Measurements from ENCODE around the gene MICB. TPM values are rescaled to one million over a fixed set of nuclear protein-coding genes. Genes with fewer than 3 reads are reported as not detected.
"Not testable (repeated sequence)": the region's sequence is repeated elsewhere in the genome, so short reads cannot be mapped to it uniquely, and the experiment has no call there.

The MICB gene
- 1 to 10 TPM in 4 of 6 experiments, under 1 TPM in 2; 0.48 to 2.0 (median 1.2) TPM for total RNA-seq
- long read RNA-seq: 0 reads

- Histone ChIP-seq H3K4me3 (peak within 1 kb of the TSS; percentile 47 to 57 (median 48)), H3K36me3 (no peaks in the 10 kb centered on the region), H3K9me3 (no peaks in the 10 kb centered on the region), H3K27me3 (no peaks in the 10 kb centered on the region), H3K4me1 (no peaks in the 10 kb centered on the region), H3K27ac (peak within 1 kb of the TSS in 1 of 3 donors; percentile 44)
- DNase-seq: peak; percentile 82 to 85 (median 85)
- intact Hi-C loops (cut with DNase I): no loop called here
- ATAC-seq: peak; percentile 76 to 82 (median 78)
- 2% methylated on average over 27 of the region's 64 CpGs for WGBS (ENCODE audit: insufficient coverage, low coverage, low lambda C conversion rate, missing lambda C conversion rate)
- TF ChIP-seq POLR2A (IDR thresholded peaks at IDR 0.05): peak; percentile 38
- no peak for TF ChIP-seq CTCF (IDR thresholded peaks at IDR 0.05)
Measured at GRCh38 chr6:31497531-31498476, at the start of gene MICB. MICB (plus strand) TSS chr6:31498145; CDS start chr6:31498194, 49 bp downstream.

GRCh38 chr6:31450751-31451150 is 47.2 kb upstream of the MICB start:
- H3K27me3 ChIP-seq: no peaks in the 10 kb centered on the region
- intact Hi-C loops (cut with DNase I): no loop called here
- no peaks in the 10 kb centered on the region for H3K36me3 ChIP-seq
- no peaks in the 10 kb centered on the region for H3K4me1 ChIP-seq
- DNase-seq (no peak), ATAC-seq (no peak)
- 60% methylated on average over 4 of the region's 4 CpGs for WGBS (ENCODE audit: insufficient coverage, low coverage, low lambda C conversion rate, missing lambda C conversion rate)
- H3K4me3 ChIP-seq: no peak overlapping the region
- TF ChIP-seq CTCF (IDR thresholded peaks at IDR 0.05) (no peak), POLR2A (IDR thresholded peaks at IDR 0.05) (no peak)
- no peak overlapping the region for H3K27ac ChIP-seq
- H3K9me3 ChIP-seq: no peaks in the 10 kb centered on the region

- intact Hi-C loops (cut with DNase I): no loop called here
- H3K4me1 ChIP-seq: no peaks in the 10 kb centered on the region
- ATAC-seq: no peak
Measured at GRCh38 chr6:31452859-31453258, 45.1 kb upstream of the MICB start.

GRCh38 chr6:31453259-31453658 is 44.7 kb upstream of the MICB start:
- Histone ChIP-seq H3K27me3 (no peaks in the 10 kb centered on the region), H3K4me1 (no peaks in the 10 kb centered on the region), H3K4me3 (no peak overlapping the region), H3K9me3 (no peaks in the 10 kb centered on the region), H3K36me3 (no peaks in the 10 kb centered on the region), H3K27ac (no peak overlapping the region)
- intact Hi-C loops (cut with DNase I): no loop called here
- TF ChIP-seq CTCF (IDR thresholded peaks at IDR 0.05) (no peak), POLR2A (IDR thresholded peaks at IDR 0.05) (no peak)
- DNase-seq (no peak), ATAC-seq (peak in 2 of 4 donors; percentile 28 to 60)
- 49% methylated on average over 2 of the region's 2 CpGs for WGBS (ENCODE audit: insufficient coverage, low coverage, low lambda C conversion rate, missing lambda C conversion rate)

More at GRCh38 chr6:31452859-31453258, 45.1 kb upstream of the MICB start:
- no peak for DNase-seq
- Histone ChIP-seq H3K4me3 (no peak overlapping the region), H3K27me3 (no peaks in the 10 kb centered on the region), H3K27ac (no peak overlapping the region), H3K36me3 (no peaks in the 10 kb centered on the region), H3K9me3 (no peaks in the 10 kb centered on the region)
- TF ChIP-seq CTCF (IDR thresholded peaks at IDR 0.05) (no peak), POLR2A (IDR thresholded peaks at IDR 0.05) (no peak)

GRCh38 chr6:31459864-31460263 is 38.1 kb upstream of the MICB start:
- intact Hi-C loops (cut with DNase I); H3K36me3 ChIP-seq; DNase-seq; ATAC-seq; H3K27me3 ChIP-seq; H3K9me3 ChIP-seq; H3K4me1 ChIP-seq; H3K4me3 ChIP-seq; H3K27ac ChIP-seq: not testable (repeated sequence)
- 72% methylated on average over 4 of the region's 5 CpGs for WGBS (ENCODE audit: insufficient coverage, low coverage, low lambda C conversion rate, missing lambda C conversion rate)
